ENCODE measurements around the gene ATF3.

The ATF3 gene

GRCh38 chr1:212587016-212587887 is 21.3 kb upstream of the ATF3 start:
- peak; percentile 67 for DNase-seq

GRCh38 chr1:212587888-212588510 is 20.6 kb upstream of the ATF3 start:
- DNase-seq = no peak

GRCh38 chr1:212589446-212589845 is 19.1 kb upstream of the ATF3 start:
- no peak for DNase-seq

- no peak for DNase-seq
Measured at GRCh38 chr1:212591922-212592321, 16.6 kb upstream of the ATF3 start.

GRCh38 chr1:212593821-212594251 is 14.7 kb upstream of the ATF3 start:
- DNase-seq = no peak

- DNase-seq = no peak
Measured at GRCh38 chr1:212594640-212595039, 13.9 kb upstream of the ATF3 start.

- DNase-seq = no peak
Measured at GRCh38 chr1:212595229-212595628, 13.3 kb upstream of the ATF3 start.

- DNase-seq = peak; percentile 84
Measured at GRCh38 chr1:212595787-212596714, 12.5 kb upstream of the ATF3 start.

GRCh38 chr1:212596798-212597197 is 11.8 kb upstream of the ATF3 start:
- no peak for DNase-seq

GRCh38 chr1:212597487-212597886 is 11.1 kb upstream of the ATF3 start:
- no peak for DNase-seq

GRCh38 chr1:212600071-212600915 is 8.3 kb upstream of the ATF3 start:
- no peak for DNase-seq

- DNase-seq = no peak
Measured at GRCh38 chr1:212600980-212601379, 7.6 kb upstream of the ATF3 start.

- no peak for DNase-seq
Measured at GRCh38 chr1:212601524-212601923, 7.0 kb upstream of the ATF3 start.

- no peak for DNase-seq
Measured at GRCh38 chr1:212605441-212606394, 2.8 kb upstream of the ATF3 start.

- DNase-seq = no peak
Measured at GRCh38 chr1:212606395-212607205, 2.0 kb upstream of the ATF3 start.

- DNase-seq = no peak
Measured at GRCh38 chr1:212607206-212607912, 1.2 kb upstream of the ATF3 start.

GRCh38 chr1:212607913-212608391 is 609 bp upstream of the ATF3 start:
- no peak for DNase-seq

GRCh38 chr1:212608959-212609700 is 569 bp downstream of the ATF3 start:
- peak; percentile 51 for DNase-seq

Measured in fibroblast of skin of abdomen (primary cell).